ENCODE data around the gene NCK2.

NCK2 gene

DNA sequence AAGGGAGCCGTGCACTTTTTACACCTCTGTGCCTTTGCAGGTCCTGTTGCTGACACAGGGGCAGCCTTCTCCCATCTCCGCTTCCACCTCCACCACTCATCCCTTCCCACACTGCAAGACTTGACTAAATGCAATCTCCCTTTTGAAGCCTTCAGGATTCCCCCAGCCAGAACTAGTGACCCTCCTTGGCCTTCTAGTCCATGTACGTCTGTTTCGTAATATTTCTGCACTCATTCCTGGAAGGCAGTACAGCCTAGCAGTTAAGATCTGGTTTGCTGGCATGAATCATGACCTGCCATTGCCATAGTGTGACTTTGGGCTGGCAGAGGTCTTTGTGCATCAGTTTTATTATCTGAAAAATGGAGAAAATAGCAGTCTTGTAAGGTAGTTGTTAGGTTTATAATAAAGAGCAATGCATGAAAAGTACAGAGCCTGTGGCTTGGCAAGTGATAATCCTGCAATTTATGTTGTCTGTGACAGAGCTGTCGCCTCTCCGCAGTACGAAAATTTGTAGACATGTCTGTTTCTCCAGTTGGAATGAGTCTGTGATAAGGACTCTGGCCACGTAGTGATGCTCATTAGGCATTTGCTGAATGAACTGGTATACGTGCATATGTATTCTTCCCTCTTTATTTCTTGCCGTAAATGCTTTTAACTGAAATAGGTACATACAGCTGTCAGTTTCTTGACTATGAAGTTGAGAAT, 36.7 kb downstream of the NCK2 start:
- H3K79me2 ChIP-seq (ENCODE audit: insufficient read depth, low read length): no peaks in the 10 kb centered on the region
- H3K36me3 ChIP-seq (ENCODE audit: low read length): no peaks in the 10 kb centered on the region
- H3K4me2 ChIP-seq (ENCODE audit: low read depth, low read length, poor library complexity, severe bottlenecking): no peak overlapping the region
- no peak overlapping the region for H2AFZ ChIP-seq (ENCODE audit: low read depth, low read length, severe bottlenecking)
- no peak overlapping the region for H3K9ac ChIP-seq (ENCODE audit: low read length)
- no peak overlapping the region for H3K4me3 ChIP-seq (ENCODE audit: insufficient read depth, low read length, poor library complexity, severe bottlenecking)
- H3K9me2 ChIP-seq (replicated peaks; ENCODE audit: insufficient read depth, low read length): no peaks in the 10 kb centered on the region
- no peak for TF ChIP-seq EZH2phosphoT487 (conservative IDR thresholded peaks at IDR 0.05; ENCODE audit: low read length)
- TF ChIP-seq, protein P1, sequence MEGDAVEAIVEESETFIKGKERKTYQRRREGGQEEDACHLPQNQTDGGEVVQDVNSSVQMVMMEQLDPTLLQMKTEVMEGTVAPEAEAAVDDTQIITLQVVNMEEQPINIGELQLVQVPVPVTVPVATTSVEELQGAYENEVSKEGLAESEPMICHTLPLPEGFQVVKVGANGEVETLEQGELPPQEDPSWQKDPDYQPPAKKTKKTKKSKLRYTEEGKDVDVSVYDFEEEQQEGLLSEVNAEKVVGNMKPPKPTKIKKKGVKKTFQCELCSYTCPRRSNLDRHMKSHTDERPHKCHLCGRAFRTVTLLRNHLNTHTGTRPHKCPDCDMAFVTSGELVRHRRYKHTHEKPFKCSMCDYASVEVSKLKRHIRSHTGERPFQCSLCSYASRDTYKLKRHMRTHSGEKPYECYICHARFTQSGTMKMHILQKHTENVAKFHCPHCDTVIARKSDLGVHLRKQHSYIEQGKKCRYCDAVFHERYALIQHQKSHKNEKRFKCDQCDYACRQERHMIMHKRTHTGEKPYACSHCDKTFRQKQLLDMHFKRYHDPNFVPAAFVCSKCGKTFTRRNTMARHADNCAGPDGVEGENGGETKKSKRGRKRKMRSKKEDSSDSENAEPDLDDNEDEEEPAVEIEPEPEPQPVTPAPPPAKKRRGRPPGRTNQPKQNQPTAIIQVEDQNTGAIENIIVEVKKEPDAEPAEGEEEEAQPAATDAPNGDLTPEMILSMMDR (IDR thresholded peaks at IDR 0.05; ENCODE audit: insufficient read depth, low read length, poor library complexity, severe bottlenecking): no peak
- H3K27ac ChIP-seq (ENCODE audit: low read depth, low read length): no peak overlapping the region
- H4K20me1 ChIP-seq (ENCODE audit: low read depth, low read length): no peaks in the 10 kb centered on the region
- no peaks in the 10 kb centered on the region for H3K9me3 ChIP-seq (ENCODE audit: insufficient read depth, low read length)
- H3F3A ChIP-seq (ENCODE audit: insufficient read depth): no peaks in the 10 kb centered on the region
- H3K27me3 ChIP-seq (ENCODE audit: low read length): no peaks in the 10 kb centered on the region

DNA sequence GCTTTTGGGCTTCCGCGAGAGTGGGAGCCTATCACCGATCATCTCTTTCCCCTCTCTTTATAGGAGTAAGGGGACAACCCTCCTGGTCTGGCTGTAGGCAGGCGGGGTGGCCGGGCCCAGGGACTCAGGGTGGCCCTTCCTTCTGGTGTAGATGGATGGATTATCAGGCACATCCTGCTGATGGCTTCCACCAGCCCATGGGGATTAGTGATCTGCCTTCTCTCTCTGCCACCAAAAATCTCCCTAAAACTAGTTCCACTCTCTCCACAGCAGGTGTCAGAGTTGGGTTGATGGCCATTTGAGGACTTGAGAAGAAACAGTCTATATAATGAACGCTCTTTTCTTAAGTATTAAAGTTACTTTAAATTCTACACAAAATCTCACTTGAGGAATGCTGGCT, 37.4 kb downstream of the NCK2 start:
- Histone ChIP-seq H3K27me3 (ENCODE audit: low read length) (no peaks in the 10 kb centered on the region), H3K9me3 (ENCODE audit: insufficient read depth, low read length) (no peaks in the 10 kb centered on the region), H3K4me2 (ENCODE audit: low read depth, low read length, poor library complexity, severe bottlenecking) (no peak overlapping the region), H3K36me3 (ENCODE audit: low read length) (no peaks in the 10 kb centered on the region), H3K4me3 (ENCODE audit: insufficient read depth, low read length, poor library complexity, severe bottlenecking) (no peak overlapping the region), H2AFZ (ENCODE audit: low read depth, low read length, severe bottlenecking) (no peak overlapping the region), H3K9me2 (replicated peaks; ENCODE audit: insufficient read depth, low read length) (no peaks in the 10 kb centered on the region), H3K79me2 (ENCODE audit: insufficient read depth, low read length) (no peaks in the 10 kb centered on the region), H3K9ac (ENCODE audit: low read length) (no peak overlapping the region), H3K27ac (ENCODE audit: low read depth, low read length) (no peak overlapping the region), H4K20me1 (ENCODE audit: low read depth, low read length) (no peaks in the 10 kb centered on the region), H3F3A (ENCODE audit: insufficient read depth) (no peaks in the 10 kb centered on the region)
- no peak for TF ChIP-seq EZH2phosphoT487 (conservative IDR thresholded peaks at IDR 0.05; ENCODE audit: low read length)
- TF ChIP-seq, protein P1 (IDR thresholded peaks at IDR 0.05; ENCODE audit: insufficient read depth, low read length, poor library complexity, severe bottlenecking): no peak

DNA sequence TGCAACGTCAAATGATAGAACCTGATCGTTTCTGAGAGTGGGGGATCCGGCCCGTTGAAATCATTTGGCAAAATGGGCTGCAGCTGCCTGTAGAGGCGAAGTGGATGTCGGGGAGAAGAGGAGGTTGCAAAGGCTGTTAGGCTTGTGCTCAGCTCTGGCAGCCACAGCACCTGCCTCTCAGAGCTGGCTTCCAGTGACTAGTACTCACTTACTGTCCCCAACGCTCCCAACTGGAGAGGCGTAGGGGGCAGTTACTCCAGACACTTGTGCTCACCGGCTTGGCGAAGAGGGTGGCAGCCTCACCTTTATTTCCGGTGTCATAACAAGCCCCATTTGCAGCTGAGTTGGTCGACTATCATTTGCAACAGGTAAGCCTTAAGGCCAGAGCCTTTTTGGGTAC, 37.9 kb downstream of the NCK2 start:
- no peaks in the 10 kb centered on the region for H3K79me2 ChIP-seq (ENCODE audit: insufficient read depth, low read length)
- TF ChIP-seq EZH2phosphoT487 (conservative IDR thresholded peaks at IDR 0.05; ENCODE audit: low read length): no peak
- TF ChIP-seq, protein P1 (IDR thresholded peaks at IDR 0.05; ENCODE audit: insufficient read depth, low read length, poor library complexity, severe bottlenecking): no peak
- H4K20me1 ChIP-seq (ENCODE audit: low read depth, low read length): no peaks in the 10 kb centered on the region

More for the DNA sequence above, 37.9 kb downstream of the NCK2 start:
- no peak overlapping the region for H3K9ac ChIP-seq (ENCODE audit: low read length)
- H3K4me2 ChIP-seq (ENCODE audit: low read depth, low read length, poor library complexity, severe bottlenecking): no peak overlapping the region
- no peak overlapping the region for H2AFZ ChIP-seq (ENCODE audit: low read depth, low read length, severe bottlenecking)
- H3K9me2 ChIP-seq (replicated peaks; ENCODE audit: insufficient read depth, low read length): no peaks in the 10 kb centered on the region
- H3K36me3 ChIP-seq (ENCODE audit: low read length): no peaks in the 10 kb centered on the region
- no peaks in the 10 kb centered on the region for H3K9me3 ChIP-seq (ENCODE audit: insufficient read depth, low read length)
- no peaks in the 10 kb centered on the region for H3F3A ChIP-seq (ENCODE audit: insufficient read depth)
- H3K27ac ChIP-seq (ENCODE audit: low read depth, low read length): no peak overlapping the region
- no peak overlapping the region for H3K4me3 ChIP-seq (ENCODE audit: insufficient read depth, low read length, poor library complexity, severe bottlenecking)
- no peaks in the 10 kb centered on the region for H3K27me3 ChIP-seq (ENCODE audit: low read length)
